ENCODE data around the gene PARG.

- no peak for TF ChIP-seq TAF1 (IDR thresholded peaks at IDR 0.05; ENCODE audit: low read depth, low read length)
- no peak for TF ChIP-seq POLR2A (IDR thresholded peaks at IDR 0.05; ENCODE audit: low read depth, low read length)
- no peak for TF ChIP-seq SPI1 (IDR thresholded peaks at IDR 0.05; ENCODE audit: low read depth, low read length)
- TF ChIP-seq POLR2AphosphoS5 (IDR thresholded peaks at IDR 0.05; ENCODE audit: low read depth, low read length): no peak
These were observed 173.5 kb downstream of the PARG start for GRCh38 chr10:49768329-49768728.
